Endometrial microvascular endothelial cells (primary cell): ENCODE results near the gene PKD1. TPM values are rescaled to one million over a fixed set of nuclear protein-coding genes. Genes with fewer than 3 reads are reported as not detected.
"Not testable (repeated sequence)": the region's sequence is repeated elsewhere in the genome, so short reads cannot be mapped to it uniquely, and the experiment has no call there.

Experiments used
- in situ Hi-C: cut with HindIII; loops from 2 replicates; pipeline ENCODE4 v1.10.0; 2017; ENCODE audit warnings: low sequenced_read_pairs, low pct_unique_long_range_greater_than_20kb; ENCODE audit errors: inconsistent ontology term
- total RNA-seq: library from RNA; depleted of rRNA; stranded (reverse); fragments of >200 nt; gene quantifications from one replicate; pipeline ENCODE4 v1.2.3, GENCODE V29; 2015; ENCODE audit errors: inconsistent ontology term

PKD1 gene
- total RNA-seq, 1 donor from 2014 or later = 53.8 TPM

DNA sequence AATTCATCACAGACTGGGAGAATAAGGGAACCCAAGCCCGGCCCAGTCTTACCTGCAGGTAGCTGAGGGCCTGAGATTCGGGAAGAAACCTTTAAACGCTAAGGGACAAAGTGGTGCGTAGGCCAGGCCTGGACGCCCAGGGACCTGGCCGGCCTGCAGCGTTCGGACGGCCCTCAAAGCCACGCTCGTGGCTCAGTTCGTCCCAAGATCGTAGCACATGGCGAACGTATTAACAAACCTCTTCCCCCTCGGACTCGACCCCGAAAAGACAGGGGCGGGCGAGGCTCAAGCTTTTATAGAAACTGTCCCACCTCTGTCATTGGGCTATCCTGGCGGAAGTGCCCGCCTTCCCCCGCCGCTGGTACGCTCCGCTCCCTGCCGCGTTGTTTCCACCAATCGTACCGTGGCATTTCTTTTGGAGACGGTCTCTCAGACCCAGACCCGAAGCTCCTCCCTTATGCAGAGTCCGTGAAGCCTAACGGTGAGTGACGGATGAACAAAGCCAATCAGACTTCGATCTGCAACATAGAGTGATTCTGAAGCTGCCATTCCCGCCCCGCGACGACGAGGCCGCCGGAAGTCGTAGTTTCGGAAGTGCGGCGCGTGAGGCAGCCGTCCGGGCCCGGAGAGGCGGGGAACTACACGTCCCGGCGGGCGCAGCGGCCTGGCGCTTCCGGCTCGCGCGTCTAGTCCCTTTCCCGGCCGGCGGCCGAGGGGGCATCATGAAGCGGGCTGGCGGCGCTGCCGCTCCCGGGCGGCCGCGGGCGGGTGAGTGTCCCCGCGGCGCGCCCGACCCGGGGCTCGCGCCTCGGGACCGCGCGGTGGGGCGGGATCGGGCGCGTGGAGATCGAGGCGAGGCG lies 19.6 kb upstream of the PKD1 start, which contains the start of gene TRAF7:
TSS of gene TRAF7 (plus strand) at position 692 of the 860 bp plus-strand sequence. CDS start 8,139 bp downstream, outside the sequence.
- in situ Hi-C loops = loop anchor here (25.0 kb wide), 1 partner anchor 118 kb away; the partner anchor contains the start of genes NHERF2, NTHL1 and TSC2

DNA sequence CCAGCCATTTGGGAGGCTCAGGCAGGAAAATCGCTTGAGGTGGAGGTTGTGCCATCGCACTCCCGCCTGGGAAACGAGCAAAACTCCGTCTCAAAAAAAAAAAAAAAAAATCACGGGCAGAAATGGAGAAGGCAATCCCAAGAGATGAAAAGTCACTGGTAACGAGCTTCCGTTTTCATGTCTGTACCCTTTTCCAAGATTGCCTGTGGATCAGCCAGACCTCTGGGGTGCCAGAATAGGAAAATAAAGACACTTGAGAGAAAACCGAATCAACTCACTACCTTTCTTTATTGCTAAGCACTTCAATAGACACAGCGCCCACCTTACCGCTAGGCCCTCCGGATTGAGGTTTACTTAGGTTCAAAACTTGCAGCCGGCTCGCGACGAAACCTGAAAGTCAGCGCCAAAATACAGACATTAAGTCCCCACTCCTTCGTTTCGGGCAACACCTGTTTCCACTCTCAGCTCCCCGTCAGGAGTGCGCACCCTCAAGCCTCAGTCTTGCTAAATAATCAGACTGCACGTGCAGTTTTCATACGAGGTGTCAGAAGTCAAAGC lies 18.9 kb upstream of the PKD1 start:
- in situ Hi-C loops = loop anchor here (25.0 kb wide), 1 partner anchor 117 kb away; the partner anchor contains the start of genes NHERF2, NTHL1 and TSC2

DNA sequence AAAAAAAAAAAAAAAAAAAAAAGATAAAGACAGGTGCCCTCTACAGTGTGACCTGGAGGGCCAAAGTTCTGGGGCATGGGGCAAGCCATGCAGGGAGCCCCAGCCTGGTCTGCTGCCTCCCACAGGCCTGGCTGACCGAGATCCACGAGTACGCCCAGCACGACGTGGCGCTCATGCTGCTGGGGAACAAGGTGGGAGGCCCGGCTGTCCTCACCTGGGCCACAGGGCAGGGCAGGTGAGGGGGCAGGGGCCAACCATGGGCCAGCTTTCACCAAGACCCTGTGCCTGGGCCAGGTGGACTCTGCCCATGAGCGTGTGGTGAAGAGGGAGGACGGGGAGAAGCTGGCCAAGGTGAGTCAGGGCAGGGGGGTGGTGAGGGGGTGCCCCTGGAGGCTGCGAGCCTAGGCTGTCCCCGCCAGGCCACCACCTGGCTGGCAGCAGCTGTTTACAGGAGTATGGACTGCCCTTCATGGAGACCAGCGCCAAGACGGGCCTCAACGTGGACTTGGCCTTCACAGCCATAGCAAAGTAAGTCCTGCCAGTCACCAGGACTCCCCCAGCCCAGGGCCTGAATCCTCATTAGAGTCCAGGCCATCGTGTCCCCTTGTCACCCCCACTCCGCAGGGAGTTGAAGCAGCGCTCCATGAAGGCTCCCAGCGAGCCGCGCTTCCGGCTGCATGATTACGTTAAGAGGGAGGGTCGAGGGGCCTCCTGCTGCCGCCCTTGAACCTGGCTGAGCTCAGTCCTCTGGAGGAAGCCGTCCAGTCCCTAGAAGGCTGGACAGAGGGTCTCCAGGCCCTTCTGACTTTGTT lies 17.2 kb upstream of the PKD1 start:
- in situ Hi-C loops = loop anchor here (25.0 kb wide), 1 partner anchor 116 kb away; the partner anchor contains the start of genes NHERF2, NTHL1 and TSC2

DNA sequence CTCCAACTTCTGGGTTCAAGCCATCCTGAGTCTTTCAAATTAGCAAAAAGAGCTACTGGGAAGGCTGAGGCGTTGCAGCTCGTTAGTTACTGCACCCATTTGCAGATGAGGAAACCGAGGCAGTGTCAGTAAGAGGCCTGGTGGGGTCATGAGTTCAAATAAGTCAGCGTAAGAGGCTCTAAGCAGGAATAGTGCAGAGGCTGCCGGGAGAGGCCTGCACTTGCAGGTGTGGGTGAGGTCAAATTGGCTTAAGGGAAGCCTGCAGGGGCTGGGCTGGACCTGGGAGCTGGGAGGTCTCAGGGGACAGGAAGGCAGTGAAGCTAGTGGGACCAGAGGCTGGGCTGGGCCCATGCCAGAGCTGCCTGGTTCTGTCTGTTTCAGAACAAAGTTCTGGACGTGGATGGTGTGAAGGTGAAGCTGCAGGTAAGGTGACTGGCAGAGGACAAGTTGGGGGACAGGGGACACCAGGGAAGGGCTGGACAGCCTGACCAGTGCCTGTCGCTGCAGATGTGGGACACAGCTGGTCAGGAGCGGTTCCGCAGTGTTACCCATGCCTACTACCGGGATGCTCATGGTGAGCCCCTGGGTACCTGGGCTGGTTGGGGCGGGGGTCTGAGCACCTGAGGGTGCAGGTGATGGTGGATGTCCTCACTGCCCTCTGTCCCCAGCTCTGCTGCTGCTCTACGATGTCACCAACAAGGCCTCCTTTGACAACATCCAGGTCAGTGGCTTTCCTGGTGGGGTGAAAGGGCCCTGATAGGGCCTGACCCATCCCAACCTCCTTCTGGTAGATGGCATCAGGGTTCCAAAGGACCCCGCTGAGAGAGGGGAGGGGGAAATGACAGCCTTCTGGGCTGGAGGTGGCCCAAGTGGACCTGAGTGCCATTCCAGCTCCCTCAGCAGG lies 15.7 kb upstream of the PKD1 start:
- in situ Hi-C loops = loop anchor here (25.0 kb wide), 1 partner anchor 114 kb away; the partner anchor contains the start of genes NHERF2, NTHL1 and TSC2

DNA sequence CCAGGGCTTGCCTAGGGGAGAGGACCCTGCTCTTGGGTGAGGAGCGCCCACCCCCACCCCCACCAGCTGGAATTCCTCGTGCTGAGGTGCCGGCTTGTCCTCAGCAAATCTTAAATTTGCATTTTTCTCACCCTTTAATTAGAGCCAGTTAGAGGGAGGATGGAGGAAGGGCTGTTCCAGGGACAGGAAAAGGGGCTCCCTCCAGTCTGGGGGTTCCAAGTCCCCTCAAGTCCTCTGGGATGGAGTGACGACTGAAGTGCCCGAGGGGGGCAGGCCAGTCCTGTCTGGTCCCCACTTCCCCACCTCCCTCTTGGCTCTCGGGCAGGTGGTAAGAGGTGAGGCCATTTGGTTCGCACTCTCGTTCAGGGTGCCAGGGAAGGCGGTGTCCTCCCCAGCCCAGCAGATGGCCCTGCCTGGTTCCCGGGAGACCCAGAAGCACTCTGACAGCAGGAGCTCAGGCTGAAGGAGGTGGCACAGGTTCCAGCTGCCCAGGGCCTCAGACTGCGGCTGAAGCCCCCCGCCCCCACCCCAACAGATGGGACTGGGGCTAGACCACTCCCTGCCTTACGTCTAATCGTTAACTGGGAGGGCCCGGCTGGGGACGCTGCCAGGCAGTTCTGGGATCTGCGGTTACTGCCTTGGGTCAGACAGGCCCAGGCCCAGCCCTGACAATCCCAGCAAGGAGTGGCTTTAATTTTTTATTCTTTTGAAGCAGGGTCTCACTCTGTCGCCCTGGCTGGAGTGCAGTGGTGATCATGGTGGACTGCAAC lies 14.9 kb upstream of the PKD1 start:
- in situ Hi-C loops = loop anchor here (25.0 kb wide), 1 partner anchor 113 kb away; the partner anchor contains the start of genes NHERF2, NTHL1 and TSC2

DNA sequence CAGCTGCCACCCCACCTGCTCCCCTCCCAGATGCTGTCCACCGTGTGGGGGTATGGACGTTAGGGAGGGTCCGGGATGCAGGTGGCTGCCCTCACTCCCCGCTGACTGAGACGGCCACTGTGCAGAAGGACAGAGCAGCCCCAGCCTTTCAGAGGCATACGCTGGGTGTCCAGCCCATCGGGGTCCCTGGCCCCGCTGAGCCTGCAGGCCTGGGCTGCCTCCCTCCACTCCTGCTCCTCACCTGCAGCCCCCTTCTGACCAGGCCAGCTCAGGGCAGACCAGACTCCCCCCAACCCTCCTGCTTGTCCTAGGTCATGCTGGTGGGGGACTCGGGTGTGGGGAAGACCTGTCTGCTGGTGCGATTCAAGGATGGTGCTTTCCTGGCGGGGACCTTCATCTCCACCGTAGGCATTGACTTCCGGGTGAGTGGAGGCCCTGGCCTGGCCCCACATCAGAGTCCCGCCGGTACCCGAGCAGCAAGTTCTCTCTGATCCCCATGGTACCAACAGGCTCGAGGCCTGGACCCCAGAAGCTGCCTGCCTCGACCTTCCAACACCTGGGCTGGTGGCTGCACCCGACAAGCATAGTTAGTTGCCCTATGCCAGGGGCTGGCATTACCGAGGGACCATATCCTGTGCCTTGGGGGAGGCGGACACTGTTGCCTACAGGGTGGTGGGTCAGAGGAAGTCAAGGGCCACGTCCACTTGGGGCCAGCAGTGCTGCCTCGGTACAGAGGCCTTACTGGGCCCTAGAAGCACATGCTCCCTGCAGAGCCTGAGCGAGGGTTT lies 14.1 kb upstream of the PKD1 start:
- in situ Hi-C loops = loop anchor here (25.0 kb wide), 1 partner anchor 113 kb away; the partner anchor contains the start of genes NHERF2, NTHL1 and TSC2

DNA sequence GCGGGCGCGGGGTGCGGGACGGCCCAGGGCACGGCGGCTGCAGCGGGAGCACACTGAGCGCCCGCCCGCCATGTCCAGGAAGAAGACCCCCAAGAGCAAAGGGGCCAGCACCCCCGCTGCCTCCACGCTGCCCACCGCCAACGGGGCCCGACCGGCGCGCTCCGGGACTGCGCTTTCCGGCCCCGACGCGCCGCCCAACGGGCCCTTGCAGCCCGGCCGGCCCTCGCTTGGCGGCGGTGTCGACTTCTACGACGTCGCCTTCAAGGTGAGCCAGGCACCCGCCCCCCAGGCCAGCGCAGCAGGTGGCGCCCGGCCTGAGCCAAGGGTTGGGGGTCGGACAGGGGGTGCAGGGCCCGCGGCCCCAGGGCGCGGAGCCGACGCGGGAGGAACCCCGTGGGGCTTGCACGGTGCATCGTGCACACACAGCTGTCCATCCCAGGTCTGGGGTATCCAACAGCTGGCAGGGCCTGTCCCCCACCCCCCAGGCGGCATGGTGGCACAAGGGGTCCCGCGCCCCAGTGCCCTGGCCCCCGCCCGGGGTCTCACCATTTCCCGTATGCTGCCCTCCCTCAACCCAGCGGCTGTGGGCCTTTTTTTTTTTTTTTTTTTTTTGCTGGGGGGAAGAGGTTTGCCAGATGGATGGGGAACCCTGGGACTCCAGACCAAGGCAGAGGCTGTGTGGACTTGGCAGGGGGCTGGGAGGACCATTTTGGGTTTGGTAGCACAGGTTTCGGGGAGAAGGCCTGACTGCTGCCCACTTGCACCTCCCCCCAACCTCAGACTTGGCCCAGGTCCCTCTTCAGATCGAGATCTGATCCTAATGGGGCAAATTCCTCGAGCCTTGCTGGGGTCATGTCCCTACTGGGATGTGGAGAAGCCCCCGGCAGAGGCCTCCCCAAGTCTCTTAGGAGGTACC lies 13.3 kb upstream of the PKD1 start:
- in situ Hi-C loops = no loop called here

DNA sequence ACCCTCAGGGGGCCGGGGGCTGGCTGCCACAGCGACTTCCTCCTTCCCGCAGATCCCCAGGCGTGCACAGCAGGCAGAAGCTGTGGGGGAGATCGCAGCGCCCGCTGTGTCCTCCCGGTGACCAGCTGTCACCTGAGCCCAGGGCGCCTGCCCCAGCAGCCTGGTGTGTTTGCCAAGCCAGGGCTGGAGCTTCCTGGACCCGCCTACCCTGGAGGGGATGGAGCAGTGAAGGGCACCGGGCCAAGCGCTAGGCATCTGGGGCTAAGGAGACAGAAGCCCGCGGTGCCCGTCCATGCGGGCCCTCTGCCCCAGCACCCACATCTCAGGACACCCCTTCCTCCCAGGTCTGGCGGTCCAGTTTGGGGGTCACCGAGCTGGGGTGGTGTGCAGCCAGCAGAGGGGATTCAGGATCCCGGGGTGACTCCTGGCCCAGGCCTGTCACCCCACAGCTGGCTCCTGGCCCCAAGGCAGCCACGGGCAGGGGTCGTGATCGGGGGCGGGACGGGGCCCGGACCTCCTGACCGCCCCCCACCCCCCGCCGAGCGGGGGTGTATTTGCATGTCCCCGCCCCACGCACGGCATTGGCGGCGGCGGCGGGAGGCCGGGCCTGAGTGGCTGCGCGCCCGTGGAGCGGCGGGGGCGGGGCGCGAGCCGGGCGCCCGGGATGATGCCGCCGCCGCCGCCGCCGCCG lies 12.4 kb upstream of the PKD1 start, which contains the start of gene RAB26:
TSS of gene RAB26 (plus strand) at position 645 of the 691 bp plus-strand sequence. CDS start 159 bp downstream, outside the sequence.
- in situ Hi-C loops = no loop called here

DNA sequence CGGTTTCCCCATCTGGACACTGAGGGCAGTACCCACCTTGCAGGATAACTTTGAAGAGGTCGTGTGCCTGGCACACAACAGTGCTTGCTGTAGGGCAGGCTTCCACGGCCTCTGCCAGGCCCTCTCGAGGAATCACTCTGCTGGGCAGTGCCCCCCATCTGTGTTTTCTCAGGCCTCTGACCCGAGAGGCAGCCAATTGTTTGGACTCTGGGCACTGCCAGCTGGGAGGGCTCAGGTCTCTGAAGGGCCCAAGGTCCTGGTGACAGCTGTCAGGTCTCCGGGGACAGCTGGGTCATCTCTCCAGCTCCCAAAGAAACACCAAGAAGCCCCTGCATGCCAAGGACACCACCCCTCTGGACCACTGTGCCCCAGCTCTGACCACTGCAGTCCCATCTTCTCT lies 11.7 kb upstream of the PKD1 start:
- in situ Hi-C loops = no loop called here

DNA sequence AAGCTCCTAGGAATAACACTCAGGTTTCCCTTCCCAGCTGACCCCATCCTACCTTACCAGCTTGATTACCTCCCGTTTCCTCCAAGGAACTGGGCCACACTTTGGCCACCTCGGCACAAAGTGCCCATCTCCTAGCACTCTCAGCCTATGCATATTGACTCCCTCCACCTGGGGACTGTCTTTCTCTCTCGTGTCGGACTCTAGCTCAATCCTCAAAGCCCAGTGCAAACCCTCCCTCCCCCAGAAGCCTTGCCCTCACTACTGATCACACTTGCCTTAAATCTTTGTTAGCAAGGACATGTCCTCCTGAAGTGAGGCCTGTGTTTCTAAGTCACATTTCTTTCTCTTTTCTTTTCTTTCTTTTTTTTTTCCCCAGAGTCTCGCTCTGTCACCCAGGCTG lies 10.1 kb upstream of the PKD1 start:
- in situ Hi-C loops = no loop called here

DNA sequence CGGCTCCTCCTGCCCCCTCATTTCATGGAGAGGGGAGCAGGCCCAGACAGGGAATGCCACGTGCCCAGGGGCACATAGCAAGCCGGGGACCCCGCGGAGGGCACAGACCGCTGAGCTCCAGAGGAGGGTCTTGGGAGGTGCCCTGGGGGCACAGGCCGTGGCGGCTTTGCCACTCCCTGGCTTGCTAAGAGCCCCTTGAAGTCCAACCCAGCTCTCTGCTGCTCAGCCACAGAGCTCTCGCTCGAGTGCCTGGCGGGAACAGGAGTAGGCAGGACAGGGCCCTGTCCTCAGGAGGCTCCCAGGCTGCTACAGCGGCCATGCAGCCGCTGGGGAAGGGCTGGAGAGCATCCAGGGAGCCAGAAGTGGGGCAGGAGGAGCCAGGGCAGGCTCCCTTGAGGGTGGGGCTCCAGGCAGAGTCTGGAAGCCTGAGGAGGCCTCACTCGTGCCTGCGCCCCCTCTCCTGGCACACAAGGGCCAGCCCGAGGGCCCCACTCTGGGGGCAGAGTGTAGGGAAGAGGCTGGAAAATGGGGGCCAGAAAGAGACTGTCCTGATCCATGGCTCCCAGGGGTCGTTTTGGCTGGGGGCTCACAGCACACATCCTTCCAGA lies 8.3 kb upstream of the PKD1 start:
- in situ Hi-C loops = no loop called here

DNA sequence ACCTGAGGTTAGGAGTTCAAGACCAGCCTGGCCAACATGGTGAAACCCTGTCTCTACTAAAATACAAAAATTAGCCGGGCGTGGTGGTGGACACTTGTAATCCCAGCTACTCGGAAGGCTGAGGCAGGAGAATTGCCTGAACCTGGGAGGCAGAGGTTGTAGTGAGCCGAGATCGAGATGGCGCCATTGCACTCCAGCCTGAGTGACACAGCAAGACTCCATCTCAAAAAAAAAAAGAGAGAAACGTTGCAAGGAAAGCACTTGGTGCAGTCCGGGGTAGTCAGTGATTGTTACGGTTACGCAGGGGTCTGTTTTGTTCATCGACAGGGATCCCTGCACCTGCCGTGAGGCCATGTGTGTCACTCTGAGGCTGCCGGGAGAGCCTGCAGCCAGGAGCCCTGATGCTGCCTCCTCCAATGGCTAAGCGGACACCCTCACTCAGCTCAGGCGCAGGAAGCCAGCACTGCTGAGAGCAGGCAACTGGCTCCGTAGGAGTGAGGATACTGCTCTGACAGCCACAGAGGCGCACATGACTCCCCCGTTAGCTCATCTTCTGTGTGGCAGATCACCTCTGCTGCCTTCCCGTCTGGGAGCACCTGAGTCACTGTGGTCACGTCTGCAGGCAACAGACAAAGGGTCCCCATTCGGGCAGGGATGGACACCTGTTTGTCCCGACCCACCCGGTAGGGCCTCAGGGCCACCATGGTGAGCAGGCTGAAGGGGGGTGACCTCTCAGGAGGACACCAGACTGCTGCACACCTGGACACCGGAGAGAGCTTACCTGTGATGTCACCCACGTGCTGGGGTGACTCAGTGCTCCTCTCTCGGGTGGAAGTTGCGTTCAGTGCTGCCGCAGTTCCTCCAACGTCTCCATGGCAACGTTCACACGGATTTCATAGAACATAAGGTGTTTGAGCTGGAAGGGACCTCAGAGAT lies 7.5 kb upstream of the PKD1 start:
- in situ Hi-C loops = no loop called here

DNA sequence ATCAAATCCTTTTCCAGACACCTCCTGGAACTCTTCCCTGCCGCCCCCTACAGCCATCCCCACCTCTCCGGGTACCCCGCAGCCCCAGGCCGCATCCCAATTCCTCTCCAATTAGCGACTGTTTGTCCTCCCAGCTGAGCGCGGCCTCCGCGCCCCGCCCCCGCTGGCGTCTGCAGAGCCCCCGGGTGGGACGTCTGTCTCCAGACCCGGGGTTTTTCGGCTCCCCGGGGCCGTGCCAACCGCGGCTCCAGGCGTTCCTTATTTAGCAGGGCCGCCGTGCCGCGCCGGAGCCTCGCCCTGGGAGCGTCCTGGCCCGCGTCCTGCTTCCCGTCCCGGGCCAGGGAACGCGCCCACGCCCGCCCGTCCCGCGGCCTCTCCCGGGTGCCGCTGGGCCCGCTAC lies 627 bp downstream of the PKD1 start:
- in situ Hi-C loops = not testable (repeated sequence)

DNA sequence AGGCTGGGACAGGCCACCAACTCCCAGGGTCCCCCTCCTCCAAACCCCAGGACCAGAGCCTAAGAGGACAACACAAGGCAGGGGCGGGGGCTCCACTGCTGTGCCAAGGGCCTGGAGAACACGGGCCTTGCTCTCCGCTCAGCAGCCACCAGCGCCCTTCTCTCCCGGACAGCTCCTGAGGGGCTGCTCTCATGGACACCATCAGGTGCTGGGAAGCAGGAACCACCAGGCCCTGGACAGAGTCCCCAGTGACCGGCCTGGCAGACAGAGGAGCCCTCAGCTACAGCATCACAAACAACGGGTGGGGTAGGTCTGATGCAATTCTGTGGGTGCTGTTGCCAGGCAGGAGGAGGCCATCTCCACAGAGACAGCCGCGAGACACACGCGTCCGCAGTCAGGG lies 1.9 kb downstream of the PKD1 start:
- in situ Hi-C loops = not testable (repeated sequence)
